ENCODE measurements around the gene CHRNA5. TPM values are rescaled to one million over a fixed set of nuclear protein-coding genes. Genes with fewer than 3 reads are reported as not detected.

Gene CHRNA5
- total and polyA plus RNA-seq, 12 donors = 0.18 to 1.7 (median 1.3) TPM; not detected in 1

- no peaks in the 10 kb centered on the region for H3K4me1 ChIP-seq (replicated peaks in 1 of 2)
- WGBS, 4 donors = 81 to 87% (median 83%) methylated on average over 6 of the region's 6 CpGs
- peak in 1 of 7 donors; percentile 18 for DNase-seq
- H3K36me3 ChIP-seq (replicated peaks in 1 of 2) = no peaks in the 10 kb centered on the region
- intact Hi-C loops (cut with DNase I) = no loop called here
- no peaks in the 10 kb centered on the region for H3K27me3 ChIP-seq
- TF ChIP-seq CTCF (IDR thresholded peaks at IDR 0.05) (no peak), POLR2A (IDR thresholded peaks at IDR 0.05) (no peak)
- no peak overlapping the region for H3K4me3 ChIP-seq
- no peak overlapping the region for H3K27ac ChIP-seq
- H3K9me3 ChIP-seq (replicated peaks in 1 of 3) = no peaks in the 10 kb centered on the region
Observed at GRCh38 chr15:78626381-78626995, 61.2 kb downstream of the CHRNA5 start.

- intact Hi-C loops (cut with DNase I) = no loop called here
- TF ChIP-seq CTCF (IDR thresholded peaks at IDR 0.05) (no peak), POLR2A (IDR thresholded peaks at IDR 0.05) (no peak)
- Histone ChIP-seq H3K4me1 (replicated peaks in 1 of 2) (no peaks in the 10 kb centered on the region), H3K4me3 (no peak overlapping the region), H3K27ac (no peak overlapping the region), H3K9me3 (replicated peaks in 1 of 3) (no peaks in the 10 kb centered on the region), H3K36me3 (replicated peaks in 1 of 2) (no peaks in the 10 kb centered on the region), H3K27me3 (no peaks in the 10 kb centered on the region)
- DNase-seq = peak in 1 of 7 donors; percentile 30
- WGBS, 4 donors = 73 to 79% (median 77%) methylated on average over 8 of the region's 8 CpGs
Observed at GRCh38 chr15:78627348-78627747, 62.0 kb downstream of the CHRNA5 start.

- H3K36me3 ChIP-seq (replicated peaks in 1 of 2) = no peaks in the 10 kb centered on the region
- no peaks in the 10 kb centered on the region for H3K9me3 ChIP-seq (replicated peaks in 1 of 3)
- peak in 1 of 7 donors; percentile 38 for DNase-seq
- H3K27me3 ChIP-seq = no peaks in the 10 kb centered on the region
- intact Hi-C loops (cut with DNase I) = no loop called here
- no peak overlapping the region for H3K27ac ChIP-seq
- 69 to 76% (median 74%) methylated on average over 6 of the region's 6 CpGs for WGBS, 4 donors
- no peak overlapping the region for H3K4me3 ChIP-seq
- H3K4me1 ChIP-seq (replicated peaks in 1 of 2) = no peaks in the 10 kb centered on the region
- TF ChIP-seq CTCF (IDR thresholded peaks at IDR 0.05) (no peak), POLR2A (IDR thresholded peaks at IDR 0.05) (no peak)
Observed at GRCh38 chr15:78628227-78628626, 62.9 kb downstream of the CHRNA5 start.

GRCh38 chr15:78629031-78629715 is 63.9 kb downstream of the CHRNA5 start:
- Histone ChIP-seq H3K4me1 (replicated peaks in 1 of 2) (no peaks in the 10 kb centered on the region), H3K27me3 (no peaks in the 10 kb centered on the region), H3K4me3 (no peak overlapping the region), H3K36me3 (replicated peaks in 1 of 2) (no peaks in the 10 kb centered on the region), H3K9me3 (replicated peaks in 1 of 3) (no peaks in the 10 kb centered on the region), H3K27ac (no peak overlapping the region)
- peak in 1 of 7 donors; percentile 46 for DNase-seq
- WGBS, 4 donors = 86 to 93% (median 92%) methylated on average over 29 of the region's 29 CpGs
- intact Hi-C loops (cut with DNase I) = no loop called here
- no peak for TF ChIP-seq POLR2A (IDR thresholded peaks at IDR 0.05)
- no peak for TF ChIP-seq CTCF (IDR thresholded peaks at IDR 0.05)

Data from adrenal gland (tissue), 12 donors.